ENCODE measurements around the gene ERCC6L2.

- TF ChIP-seq EZH2phosphoT487 (IDR thresholded peaks at IDR 0.05) (no peak), CTCF (IDR thresholded peaks at IDR 0.05) (no peak), EZH2 (IDR thresholded peaks at IDR 0.05) (no peak)
Observed at GRCh38 chr9:95927271-95928004, 51.9 kb downstream of the ERCC6L2 start.

Measured in neural progenitor cell (in vitro differentiated cells).